Eye (tissue), 1 donor: ENCODE measurements around the gene CPNE5.

Experiments used
- DNase-seq: peaks from one replicate; pipeline ENCODE4 v3.0.0-alpha.2; 2015

Gene CPNE5

GRCh38 chr6:36833182-36833789 is 6.0 kb downstream of the CPNE5 start:
- no peak for DNase-seq

GRCh38 chr6:36832313-36832712 is 6.9 kb downstream of the CPNE5 start:
- no peak for DNase-seq

DNA sequence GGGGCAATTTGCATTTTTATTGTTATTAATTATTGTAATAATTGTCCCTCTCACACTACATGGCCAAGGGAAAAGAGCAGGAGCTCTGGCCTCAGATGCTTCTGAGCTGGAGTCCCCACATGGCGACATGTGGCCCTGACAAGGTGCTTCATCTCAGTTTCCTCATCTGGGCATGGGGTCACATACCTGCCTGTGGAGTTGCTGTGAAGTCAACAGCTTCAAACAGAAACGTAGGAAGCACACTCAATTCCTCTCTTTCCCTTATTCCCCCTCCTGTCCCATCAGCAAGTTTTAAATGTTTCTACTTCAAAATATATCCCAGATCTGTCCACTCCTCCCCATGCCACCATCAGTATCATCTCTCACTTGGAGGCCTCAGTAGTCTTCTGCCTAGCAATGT is 8.7 kb downstream of the CPNE5 start:
- DNase-seq = no peak

DNA sequence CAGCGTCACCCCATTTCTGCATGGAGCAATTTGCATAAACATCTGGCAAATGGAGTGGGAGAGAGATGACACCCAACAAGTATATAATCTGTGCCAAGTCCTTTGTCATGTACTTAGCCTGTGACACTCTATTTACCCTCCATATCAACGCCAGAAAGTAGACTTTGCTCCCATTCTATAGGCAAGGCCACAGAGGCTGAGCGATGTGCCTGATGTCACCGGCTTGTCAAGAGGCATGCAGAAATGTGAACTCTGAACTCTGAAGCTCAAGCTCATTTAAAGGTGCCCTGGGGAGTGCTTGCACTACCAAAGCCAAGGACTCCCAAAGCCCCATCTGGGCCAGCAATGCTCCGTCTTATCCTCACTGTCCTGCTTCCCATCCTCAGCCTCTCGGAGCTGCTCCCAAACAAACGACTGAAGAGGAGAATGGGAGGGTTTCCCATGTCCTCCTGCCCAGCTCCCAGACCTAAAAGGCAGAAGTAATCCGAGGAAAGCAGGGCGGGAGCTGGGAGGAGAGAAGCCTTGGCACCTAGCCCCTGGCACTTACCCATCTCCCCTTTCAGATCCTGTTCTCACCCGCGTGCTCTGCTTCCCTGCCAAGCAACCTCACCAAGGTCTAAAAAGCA is 9.2 kb downstream of the CPNE5 start:
- no peak for DNase-seq

DNA sequence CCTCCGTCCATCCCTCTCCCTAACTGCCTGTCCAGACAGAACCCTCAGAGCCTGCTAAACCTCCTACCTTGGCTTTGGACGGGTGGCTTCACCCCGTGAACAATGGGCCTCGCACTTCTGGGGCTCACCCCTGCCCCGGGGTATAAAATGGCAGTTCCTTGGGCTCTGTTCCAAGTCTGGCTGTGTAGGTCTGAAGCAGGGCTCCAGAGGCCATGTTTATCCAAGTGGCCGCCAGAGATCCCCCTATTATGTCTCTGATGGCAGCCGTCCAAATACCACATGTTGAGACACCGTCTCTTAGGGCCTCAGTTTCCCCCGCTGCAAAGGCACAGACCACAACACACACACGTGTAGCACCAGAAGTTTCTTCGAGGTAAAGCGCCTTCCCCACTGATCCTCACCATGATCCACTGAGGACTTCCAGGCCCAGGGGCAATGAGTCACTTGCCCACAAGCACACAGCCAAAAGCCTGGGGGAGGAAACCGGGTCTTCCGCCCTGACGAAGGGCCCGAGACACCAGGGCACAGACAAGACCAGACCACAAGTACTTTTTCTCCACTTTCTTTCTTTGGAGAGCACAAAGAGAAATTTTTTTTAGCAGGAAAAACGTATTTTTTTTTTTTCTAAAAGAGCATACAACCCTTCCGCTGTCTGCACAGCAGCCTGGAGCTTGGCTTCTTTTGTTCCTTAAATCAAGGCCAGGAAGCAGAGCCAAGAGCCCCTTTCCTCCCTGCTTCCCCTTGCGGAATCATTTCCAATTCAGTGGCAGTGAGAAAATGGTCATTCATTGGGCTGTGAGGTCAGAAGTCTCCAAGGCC is 11.8 kb downstream of the CPNE5 start:
- no peak for DNase-seq

- no peak for DNase-seq
These were observed 12.6 kb downstream of the CPNE5 start for GRCh38 chr6:36826520-36827227.

- no peak for DNase-seq
These were observed 13.2 kb downstream of the CPNE5 start for GRCh38 chr6:36825994-36826393.

- no peak for DNase-seq
These were observed 13.8 kb downstream of the CPNE5 start for GRCh38 chr6:36825452-36825851.

DNA sequence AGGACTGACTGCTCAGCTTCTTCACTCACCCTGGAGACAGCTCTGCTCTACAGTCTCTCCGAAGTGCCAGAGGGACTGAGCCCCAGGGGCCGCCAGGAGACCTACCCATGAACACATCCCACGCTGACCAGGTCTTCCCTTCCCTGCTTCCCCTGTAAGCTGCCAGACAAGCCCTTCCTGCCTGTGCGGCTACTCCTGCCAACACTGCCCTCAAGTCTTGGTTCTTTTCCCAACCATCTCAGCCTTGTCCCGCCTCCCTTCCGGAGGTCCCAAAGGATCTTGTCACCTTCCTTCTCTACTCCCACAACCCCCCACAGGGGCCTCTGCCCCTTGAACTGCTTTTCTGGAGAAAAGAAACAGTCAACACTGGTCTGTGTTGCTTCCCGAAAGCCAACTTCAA is 15.0 kb downstream of the CPNE5 start:
- no peak for DNase-seq

GRCh38 chr6:36823421-36824096 is 15.7 kb downstream of the CPNE5 start:
- no peak for DNase-seq

- DNase-seq = peak; percentile 90
These were observed 16.6 kb downstream of the CPNE5 start for GRCh38 chr6:36822506-36823269.

GRCh38 chr6:36821581-36822335 is 17.5 kb downstream of the CPNE5 start:
- no peak for DNase-seq

GRCh38 chr6:36820700-36821580 is 18.3 kb downstream of the CPNE5 start:
- no peak for DNase-seq

DNA sequence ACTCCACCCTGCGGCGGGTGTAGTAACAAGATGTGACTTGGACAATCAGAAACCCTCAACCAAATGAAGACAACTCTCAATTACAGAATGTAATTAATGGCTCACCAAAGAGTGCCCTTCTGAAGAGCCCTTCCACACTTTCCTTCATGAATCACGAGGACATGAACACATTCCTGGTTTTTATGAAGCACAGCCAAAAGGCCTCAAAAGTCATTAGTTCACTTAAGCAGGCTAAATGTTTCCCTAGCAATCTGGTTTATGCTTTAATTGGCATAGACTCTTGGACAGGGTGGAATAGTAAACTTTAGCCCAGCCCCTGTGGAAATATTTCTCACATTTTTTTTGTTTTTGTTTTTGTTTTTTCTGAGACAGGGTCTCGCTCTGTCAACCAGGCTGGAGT is 20.5 kb downstream of the CPNE5 start:
- DNase-seq = no peak

- DNase-seq = no peak
These were observed 21.4 kb downstream of the CPNE5 start for GRCh38 chr6:36817847-36818246.

GRCh38 chr6:36817176-36817817 is 21.9 kb downstream of the CPNE5 start:
- DNase-seq = no peak

GRCh38 chr6:36815962-36816735 is 23.1 kb downstream of the CPNE5 start:
- no peak for DNase-seq

DNA sequence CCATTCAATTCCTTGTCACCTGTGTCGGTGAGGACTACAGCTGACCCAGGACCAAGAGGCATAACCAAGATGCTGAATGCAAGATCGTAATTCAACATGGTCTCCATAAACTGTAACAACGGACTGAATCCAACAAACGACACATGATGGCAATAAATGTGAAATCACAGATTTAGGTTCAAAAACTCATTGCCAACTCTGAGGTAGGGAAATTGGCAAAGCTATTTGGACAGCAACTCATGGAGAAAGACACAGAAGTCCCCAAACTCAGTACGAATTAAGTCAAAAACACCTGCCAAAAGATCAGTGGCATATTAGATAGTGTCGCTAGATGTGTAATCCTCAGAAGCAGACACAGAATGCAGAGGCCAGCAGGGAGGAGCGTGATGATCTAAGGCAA is 25.0 kb downstream of the CPNE5 start:
- DNase-seq = no peak

GRCh38 chr6:36813526-36813925 is 25.7 kb downstream of the CPNE5 start:
- DNase-seq = no peak
